Activated CD4-positive, alpha-beta T cell treated with anti-CD3 and anti-CD28 coated beads for 4 hours (primary cell): Measurements from ENCODE around the gene TREH.

Experiments
- DNase-seq, 2 donors: peaks; one replicate each; pipeline ENCODE4 v3.0.0-alpha.2; 2020

TREH gene

DNA sequence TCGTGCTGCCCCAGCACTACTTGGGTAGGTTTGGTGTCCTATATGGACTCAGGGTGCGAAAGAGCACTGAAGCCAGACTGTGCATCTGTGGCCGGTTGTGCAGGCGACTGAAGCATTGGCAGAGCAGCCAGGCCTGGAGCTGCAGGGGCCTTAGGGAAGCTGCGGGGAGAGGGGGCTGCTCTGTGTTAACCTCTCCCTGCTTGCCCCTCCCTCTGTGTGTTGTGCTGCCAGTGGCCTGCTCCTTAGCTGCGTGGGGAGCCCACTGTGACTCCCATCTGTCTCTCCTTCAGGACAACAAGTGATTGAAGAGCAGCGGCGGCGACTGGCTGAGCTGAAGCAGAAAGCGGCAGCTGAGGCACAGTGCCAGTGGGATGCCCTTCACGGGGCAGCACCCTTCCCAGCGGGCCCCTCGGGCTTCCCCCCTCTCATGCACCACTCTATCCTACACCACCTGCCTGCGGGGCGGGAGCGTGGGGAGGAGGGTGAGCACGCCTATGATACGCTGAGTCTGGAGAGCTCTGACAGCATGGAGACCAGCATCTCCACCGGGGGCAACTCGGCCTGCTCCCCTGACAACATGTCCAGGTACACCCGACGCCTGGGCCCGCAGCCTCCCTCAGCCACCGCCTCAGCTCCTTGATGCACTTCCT lies 34.3 kb downstream of the TREH start:
- DNase-seq = no peak

DNA sequence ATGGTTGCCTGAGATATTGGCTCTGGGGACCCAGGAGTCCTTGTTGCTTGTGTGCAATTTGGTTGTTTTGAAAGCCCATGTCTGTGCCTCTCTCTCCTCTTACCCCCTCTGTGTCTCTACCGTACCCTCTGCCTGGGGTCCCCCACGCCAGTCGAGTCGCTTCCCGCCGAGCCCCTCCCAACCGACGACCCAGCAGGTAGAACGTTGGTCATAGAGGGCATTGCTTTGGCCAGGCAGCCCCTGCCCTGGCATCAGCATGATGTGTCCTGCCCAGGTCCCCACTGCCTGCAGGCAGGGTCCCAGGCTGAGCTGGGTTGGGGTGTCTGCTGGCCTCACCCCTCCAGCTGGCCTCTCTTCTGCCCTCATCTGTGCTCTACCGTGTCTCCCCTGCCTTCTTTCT lies 35.0 kb downstream of the TREH start:
- no peak for DNase-seq

DNA sequence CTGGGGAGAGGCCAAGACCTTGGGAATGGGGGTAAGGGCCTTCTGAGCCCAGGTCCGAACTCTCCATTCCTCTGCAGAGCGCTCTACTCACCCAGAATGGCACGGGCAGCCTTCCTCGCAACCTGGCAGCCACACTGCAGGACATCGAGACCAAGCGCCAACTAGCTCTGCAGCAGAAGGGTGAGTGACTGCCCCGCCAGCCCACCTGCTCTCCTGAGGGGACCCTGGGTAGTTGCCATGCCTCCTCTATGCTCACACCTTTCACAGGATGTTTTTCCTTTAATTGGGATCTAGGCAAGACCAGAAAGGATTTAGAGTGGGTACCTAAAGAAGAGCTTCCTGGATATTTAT lies 35.5 kb downstream of the TREH start:
- no peak for DNase-seq

DNA sequence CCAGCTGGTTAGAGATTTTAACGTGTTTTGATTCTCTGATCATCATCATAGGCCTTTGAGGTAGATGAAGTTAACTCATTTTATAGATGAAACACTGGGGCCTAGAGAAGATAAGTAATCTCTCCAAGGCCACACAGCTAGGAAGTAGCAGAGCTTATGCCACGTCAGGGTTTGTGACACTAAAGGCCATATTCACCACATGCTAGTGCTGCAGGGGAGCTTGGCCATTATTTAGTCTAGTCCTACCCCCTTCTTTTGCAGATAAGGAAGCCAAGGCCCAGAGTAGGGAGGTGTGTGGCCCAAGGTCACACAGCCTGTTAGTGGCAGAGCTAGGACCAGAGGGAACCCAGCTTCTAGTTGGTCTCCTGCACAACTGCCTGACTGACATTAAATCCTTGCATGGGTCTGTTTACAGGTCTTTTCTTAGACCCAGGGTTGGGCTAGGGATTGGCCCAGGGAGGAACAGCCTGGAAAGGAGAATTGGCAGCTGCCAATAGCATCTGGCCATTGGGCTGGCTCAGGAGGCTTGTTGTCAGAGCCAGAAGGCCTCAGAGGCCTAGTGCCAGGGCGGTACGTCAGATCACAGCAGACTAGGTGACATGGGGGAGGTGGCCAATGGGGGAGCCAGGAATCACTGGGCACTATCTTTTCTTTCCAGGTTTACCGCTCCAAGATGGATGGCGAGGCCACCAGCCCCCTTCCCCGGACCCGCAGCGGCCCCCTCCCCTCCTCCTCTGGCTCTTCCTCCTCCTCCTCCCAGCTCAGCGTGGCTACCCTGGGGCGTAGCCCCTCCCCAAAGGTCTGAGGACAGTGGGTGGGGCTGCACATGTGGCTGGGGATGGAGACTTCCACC lies 36.1 kb downstream of the TREH start:
- no peak for DNase-seq

DNA sequence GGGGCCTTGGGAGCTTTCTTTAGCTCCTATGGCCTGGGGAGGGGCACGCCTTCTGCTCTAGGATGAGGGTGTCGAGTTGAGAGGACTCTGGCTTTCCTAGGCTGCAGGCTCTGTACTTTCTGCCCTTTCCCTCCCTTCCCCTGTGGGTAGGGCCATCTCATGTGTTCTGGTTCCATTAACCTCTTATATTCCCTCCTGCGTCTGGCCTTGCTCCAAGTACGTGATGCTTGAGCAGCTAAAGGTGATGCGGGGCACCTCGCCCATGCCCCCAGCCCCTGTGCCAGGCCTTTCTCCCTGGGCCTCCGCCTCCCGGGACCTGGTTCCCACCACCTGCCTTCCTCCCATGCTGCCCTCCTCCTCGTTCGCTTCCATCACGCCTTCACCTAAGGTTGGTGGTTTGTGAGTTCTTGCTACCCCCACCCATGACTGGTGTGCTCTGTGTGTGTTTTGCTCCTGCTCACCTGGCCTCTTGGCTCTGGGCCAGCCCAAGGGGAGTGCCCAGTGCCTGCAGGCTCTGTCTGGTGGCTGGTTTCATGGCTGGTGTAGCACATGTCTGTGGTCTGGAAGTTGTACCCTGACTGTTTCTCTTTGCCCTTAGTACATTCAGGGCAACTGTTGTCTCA lies 37.9 kb downstream of the TREH start:
- DNase-seq = no peak

DNA sequence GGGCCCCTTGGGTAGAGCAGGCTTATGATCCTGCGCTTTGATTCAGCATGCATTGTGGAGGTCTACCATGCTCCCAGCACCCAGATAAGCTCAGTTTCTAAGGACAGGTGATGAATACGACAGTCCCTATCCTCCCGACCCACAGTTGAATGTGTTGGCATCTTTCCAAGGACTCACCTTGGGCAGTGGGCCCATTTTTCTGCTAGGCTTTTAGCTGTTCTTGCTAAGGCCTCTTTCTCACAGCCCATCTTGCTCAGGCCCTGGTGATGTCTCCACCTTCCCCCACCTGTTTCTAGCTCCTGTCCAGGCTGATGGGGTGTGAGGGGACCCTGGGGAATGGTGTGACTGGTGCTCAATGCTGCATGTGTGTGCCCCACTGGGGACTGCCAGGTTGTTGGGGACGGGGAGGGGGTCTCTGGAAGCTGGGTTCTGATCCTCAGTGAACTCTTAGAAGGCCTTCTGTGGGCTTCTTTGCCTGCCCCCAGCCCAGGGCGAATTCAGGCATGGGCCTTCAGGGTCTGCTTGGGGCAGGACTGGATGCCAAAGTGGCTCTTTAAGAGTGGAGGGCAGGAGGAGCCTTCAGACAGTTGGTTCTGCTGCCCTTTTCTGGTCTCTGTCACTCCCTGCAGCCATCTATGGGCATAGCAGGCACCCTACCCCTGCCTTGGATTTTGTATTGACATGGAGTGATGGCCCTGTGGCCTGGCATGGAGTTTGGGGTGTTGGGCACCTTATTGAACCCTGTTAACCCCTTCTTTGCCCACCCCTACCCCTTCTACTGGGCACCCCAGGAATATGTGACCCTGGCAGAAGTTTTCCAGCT lies 38.9 kb downstream of the TREH start:
- no peak for DNase-seq

DNA sequence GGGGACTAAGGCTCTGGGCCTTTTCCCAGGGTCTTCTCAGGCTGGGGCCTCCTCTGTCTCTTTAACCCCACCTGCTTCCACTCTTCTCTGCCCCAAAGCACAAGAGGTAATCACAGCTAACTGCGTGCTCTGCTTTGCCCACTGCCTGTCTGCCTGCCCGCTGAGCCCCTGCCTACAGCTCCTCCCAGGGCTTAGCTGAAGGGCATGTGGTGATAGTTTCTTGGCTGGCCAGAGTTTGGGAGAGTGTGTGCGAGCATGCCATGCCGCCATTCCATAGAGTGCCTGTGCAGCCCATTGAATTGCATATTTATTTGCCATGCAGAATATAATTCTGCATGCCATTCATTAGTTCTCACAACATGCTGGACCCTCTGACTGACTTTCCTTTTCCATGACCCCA lies 39.6 kb downstream of the TREH start:
- DNase-seq = no peak

DNA sequence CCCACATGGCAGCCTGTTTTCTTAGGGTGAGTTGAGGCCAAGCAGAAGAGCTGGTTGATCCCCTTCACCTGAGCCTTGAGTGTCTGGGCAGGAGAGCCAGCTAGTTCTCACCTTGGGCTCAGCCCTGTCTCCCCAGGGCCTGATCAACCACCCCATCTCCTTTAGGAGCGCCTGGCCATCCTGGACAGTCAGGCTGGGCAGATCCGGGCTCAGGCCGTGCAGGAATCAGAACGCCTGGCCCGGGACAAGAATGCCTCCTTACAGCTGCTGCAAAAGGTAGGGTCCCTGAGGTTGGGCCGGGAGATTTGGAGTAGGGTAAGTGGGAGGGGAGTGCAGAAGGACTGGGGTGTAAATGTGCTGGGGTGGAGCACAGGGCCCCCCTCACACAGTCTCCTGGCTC lies 40.7 kb downstream of the TREH start:
- DNase-seq = no peak

DNA sequence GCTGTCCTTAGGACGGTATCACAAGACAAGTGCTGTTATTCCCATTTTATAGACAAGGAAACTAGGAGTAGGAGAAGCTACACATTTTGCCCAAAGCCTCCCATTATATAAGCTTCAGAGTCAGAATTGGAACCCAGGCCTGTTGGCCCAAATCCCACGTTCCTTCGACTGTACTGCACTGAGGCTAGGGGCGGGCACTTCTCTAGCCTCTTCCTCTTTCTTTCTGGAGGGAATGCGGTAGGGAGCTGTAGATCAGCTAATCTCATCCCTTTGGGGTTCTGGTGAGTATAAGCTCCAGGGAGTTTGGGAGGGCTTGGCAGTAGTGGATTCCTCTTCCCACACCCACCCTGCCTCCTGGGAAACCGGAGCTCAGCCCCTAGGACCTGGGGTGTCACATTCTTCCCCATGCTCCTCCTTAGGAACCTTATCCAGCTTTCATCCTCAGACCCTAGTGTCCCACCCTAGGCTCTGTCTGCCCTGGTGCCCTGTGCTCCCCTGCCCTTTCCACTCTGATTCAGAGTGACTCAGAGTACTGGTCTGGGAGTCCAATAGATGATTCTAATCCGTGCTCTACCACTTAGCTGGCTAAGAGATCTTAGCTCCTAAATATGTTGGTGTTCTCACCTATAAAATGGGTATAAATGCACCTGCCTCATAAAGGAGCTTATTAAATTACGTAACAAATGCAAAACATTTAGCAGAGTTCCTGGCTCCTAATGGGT lies 42.7 kb downstream of the TREH start:
- DNase-seq = no peak

DNA sequence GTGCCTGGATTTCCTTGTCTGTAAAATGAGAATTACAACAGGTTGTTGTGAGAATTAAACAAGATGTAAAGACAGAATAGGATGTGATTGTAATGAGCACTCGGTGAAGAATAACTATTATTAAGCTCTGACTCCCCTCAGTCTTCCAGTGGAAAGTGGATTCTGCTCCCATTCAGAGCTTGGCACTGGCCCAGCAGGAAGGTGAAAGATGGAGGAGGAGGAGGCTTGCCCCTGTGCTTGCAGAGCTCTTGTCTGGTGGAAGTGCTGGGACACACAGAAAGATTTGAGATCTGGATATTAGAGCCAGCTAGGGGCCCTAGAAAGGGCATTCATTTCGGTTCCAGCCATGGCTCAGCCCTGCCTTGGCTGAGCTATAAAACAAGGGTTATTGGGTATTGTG lies 43.8 kb downstream of the TREH start:
- DNase-seq = no peak

DNA sequence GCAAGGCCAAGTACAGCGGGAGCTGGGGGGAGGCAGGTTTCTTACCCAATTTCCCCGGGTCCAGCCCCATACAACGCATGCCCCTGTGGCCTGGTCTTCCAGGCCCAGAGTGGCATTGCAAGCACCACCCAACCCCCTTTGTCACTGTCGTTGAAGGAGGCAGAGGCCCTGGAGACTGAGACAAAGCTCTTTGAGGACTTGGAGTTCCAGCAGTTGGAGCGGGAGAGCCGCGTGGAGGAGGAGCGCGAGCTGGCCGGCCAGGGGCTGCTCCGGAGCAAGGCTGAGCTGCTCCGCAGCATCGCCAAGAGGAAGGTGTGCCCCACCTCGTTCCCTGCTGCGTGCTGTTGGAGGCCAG lies 44.2 kb downstream of the TREH start:
- DNase-seq = no peak

DNA sequence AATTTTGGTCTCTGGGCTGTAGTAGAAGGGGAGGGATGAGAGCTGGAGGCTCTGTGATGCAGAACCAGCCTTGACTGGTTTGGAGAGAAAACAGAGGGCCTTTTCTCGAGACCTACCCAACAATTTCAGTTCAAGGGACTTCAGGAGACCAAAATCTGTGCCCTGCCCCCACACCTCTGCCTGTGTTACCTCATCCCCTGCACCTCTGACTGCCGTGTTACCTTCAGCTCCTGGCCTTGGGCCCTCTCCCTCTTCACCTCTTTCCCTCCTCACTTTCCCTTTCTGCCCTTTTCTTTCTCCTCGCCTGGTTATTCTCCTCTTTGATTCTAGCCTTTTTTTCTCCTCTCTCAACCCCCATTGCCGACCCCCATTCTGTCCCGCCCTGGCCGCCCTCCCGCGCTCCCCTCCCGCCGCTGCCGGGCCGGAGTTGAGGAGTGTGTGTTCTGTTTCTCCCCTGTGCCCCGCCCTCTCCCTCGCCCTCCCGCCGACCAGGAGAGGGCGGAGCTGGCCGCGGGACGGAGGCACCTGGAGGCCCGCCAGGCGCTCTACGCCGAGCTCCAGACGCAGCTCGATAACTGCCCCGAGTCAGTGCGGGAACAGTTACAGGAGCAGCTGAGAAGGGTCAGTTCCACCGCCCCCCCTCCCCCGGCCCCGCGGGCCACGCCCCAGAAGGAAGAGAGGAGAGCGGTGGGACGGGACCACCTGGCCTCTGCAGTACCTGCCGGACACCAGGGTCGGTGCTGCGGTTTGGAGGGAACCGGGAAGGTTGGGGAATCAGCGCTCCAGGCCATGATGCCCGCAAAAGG lies 44.8 kb downstream of the TREH start:
- DNase-seq = no peak

DNA sequence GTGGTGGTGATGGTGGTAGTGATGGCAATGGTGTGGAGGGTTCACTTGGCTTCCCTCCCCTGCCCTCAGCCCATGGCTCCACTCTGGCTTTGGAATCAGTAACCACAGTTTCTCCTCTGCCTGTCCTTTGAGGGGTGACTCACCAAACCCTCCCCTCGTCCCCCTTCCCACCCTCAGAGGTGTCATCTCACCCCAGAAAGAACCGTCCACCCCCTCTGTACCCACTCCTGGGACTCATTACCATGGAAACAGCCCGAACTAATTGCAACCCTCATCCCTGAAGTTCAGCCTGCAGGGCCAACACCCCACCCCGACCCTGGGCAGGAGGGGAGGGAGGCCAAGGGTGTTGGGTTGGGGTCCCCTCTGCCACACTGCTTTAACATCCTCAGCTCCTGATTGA lies 45.5 kb downstream of the TREH start:
- DNase-seq = no peak

DNA sequence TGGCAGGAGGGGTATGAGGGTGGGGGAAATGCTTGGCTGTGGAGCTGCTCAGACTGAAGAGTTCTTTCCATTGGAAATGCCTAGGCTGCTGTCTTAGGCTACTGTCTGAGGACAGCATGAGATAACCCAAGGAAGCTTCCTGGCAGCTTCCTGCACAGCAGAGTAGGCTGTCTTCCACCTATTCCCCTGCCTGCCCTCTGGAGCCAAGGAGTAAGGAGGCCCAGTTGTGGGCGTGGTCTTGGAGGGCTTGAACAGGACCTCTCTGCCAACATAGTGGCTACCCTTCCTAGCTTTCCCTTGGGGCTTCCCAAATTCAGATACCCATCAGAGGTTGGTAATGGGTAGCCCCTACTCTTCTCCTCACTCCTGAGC lies 46.1 kb downstream of the TREH start:
- DNase-seq = no peak

DNA sequence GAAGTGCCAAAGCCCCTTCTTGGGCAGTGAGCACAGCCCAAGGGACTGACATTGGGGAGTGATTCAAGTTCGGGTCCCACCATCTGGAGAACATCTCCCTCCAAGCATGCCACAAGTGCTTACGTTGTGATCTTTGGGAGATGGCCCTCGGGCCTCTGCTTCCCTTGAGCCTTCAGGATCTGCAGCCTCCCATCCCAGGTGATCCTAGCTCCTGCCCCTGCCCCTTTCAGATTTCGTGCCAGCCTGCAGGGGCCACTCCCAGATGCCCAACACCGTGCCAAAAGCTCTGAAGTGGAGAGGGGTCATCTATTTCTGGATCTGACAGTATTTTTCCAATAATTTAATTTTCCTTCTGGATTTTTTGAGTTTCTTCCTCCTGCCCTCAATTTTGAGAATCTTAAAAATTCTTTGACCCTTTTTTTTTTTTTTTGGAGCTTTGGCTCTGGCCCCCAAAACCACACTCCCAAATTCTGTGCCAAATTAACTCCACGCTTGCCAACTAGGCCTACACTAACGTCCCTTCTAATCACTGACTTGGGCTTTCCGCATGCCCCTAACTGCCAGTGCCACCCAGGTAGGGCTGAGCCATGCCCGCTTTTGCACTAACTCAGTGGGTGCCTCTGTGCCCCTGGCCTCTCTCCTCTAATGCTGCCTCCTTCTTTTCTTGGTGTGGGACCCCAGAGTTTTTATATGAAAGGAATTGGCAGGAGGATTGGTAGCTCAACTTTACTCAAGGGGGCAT lies 46.7 kb downstream of the TREH start:
- no peak for DNase-seq

DNA sequence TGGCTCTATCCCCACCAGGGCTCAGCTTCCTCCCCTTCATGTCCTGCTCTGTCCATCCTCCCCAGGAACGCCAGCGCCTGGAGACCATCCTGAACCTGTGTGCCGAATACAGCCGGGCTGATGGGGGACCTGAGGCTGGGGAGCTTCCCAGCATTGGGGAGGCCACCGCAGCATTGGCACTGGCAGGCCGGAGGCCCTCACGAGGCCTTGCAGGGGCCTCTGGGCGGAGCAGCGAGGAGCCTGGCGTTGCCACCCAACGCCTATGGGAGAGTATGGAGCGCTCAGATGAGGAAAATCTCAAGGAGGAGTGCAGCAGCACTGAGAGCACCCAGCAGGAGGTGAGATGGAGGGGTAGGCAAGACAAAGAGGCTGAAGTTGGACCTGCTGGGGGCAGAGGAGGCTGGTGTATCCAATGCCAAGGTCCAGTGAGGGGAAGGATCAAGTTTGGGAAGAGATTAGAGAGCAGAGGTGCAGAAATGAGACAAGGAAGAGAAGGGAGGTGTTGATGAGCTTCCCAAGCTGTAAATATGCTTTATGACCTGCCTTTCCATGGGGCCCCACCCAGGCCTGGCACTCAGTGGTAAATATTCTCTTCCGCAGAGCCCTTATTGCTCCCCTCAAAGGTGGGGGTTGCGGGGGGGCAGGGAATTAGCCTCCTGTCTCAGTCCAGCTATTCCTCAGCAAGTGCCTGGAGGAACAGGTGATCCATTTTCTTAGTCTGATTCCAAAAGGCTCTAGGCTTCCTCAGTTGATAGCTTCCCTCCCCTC lies 48.1 kb downstream of the TREH start:
- DNase-seq = no peak

DNA sequence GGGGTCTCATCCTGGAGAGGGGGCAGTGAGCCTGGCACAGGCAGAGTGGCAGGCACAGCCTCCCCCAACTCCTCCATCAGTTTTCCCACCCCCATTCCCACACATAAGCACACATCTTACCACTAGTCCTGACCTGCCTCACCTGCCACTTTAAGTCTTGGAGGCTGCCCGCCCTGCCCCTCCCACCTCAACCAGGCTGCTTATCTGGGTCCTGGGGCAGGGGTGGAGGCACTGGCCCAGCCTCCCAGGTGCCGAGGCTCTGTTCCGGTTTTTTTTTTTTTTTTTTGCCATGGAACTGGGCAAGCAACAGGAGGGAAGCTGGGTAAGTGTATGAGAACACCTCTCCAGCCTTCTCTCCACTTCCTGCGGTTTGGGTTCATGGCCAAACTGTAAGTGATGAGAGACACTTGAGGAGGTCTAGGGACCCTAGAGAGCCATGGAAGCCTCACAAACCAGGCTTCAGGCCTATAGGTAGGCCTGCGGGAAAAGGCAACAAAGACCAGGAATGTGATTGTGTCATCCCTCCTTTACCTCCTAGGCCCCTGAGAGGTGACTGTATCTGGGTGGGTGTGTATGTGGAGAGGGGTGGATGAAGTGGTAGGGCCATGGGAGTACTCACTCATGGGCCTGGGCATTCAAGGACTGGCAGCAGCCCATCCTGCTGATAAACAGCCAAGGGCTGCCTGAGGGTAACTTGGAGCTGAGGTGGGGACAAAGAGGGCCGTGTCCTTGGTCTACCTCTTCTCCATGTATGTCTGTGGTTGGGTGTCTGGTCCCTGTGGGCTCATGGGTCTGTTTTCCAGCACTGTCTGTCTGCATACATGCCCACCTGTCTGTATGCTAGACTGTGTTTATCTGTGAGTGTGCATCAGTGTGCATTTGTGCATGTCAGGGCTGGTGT lies 49.4 kb downstream of the TREH start:
- DNase-seq = no peak

DNA sequence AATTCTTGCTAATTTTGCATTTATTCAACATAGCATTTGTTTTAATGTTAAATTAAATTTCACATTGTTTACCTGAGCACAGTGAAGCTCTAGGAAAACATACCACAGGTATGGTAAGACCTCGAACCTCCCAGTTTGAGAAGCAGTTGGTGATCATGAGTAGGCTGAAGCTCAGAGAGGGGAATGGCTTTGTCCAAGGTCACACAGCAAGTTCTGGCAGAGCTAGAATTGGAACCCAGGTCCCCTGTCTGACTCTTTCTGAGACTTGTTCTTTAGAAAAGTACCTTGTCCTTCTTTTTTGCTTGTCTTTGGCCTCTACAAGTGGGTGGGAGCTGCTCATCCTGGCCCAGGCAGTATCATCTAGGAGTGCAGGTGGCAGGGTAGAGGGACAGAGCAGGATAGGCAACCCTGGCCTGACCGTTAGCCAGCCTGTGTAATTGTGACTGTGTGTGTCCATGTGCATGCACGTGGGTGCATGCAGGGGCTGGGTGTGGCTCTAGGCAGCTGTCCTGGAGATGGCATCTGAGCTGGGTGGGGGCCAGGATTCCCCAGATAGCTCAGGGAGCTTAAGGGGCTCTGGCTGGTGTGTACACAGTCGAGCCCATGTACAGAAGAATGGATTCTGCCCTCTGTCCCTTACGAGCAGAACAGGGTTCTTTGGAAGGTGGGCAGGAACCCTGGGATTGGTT lies 50.4 kb downstream of the TREH start:
- no peak for DNase-seq

DNA sequence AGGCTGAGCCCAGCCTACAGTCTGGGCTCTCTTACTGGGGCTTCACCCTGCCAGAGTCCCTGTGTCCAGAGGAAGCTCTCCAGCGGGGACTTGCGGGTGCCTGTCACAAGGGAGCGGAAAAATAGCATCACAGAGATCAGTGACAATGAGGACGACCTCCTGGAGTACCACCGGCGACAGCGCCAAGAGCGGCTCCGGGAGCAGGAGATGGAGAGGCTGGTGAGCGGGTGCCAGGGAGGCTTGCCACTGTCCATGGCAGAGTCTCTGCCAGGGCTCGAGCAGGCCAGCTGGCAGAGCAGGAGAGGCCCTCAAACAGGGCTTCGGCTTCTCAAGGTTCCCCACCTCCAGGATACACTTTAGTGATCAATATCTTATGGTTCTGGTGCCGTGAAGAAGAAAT lies 51.0 kb downstream of the TREH start:
- DNase-seq = no peak
